Thoracic aorta (tissue), 2 donors: ENCODE measurements around the gene TMEFF1. TPM values are rescaled to one million over a fixed set of nuclear protein-coding genes. Genes with fewer than 3 reads are reported as not detected.
"Not testable (repeated sequence)": the region's sequence is repeated elsewhere in the genome, so short reads cannot be mapped to it uniquely, and the experiment has no call there.

Source experiments
- ATAC-seq: fragments of 150-250 bp; one replicate; pipeline ENCODE4 v1.8.0; 2017; ENCODE audit warnings: low read depth; ENCODE audit not compliant: insufficient number of reproducible peaks, low FRiP score
- DNase-seq: peaks from one replicate; pipeline ENCODE4 v3.0.0-alpha.2; 2020; ENCODE audit warnings: low spot score
- H3K27ac ChIP-seq, 2 donors: fragments of 200-600 bp; sonication (generic); 1 replicate in 1 of 2; 2 replicates in 1 of 2; pipeline ENCODE4 v1.5.1; 2016; ENCODE audit warnings: mild to moderate bottlenecking in 2 of 2, moderate library complexity in 2 of 2
- H3K27me3 ChIP-seq: fragments of 200-600 bp; sonication (generic); replicated peaks from 2 replicates; pipeline ENCODE4 v1.6.0; 2016; ENCODE audit warnings: mild to moderate bottlenecking; ENCODE audit not compliant: insufficient read depth
- H3K36me3 ChIP-seq: fragments of 200-600 bp; sonication (generic); one replicate; pipeline ENCODE4 v1.5.1; 2016
- H3K4me1 ChIP-seq, 2 donors: fragments of 200-600 bp; sonication (generic); 1 replicate in 1 of 2; 2 replicates in 1 of 2; pipeline versions ENCODE4 v1.5.1 to v1.6.0; 2016; ENCODE audit warnings: low read depth in 2 of 2, mild to moderate bottlenecking in 1 of 2; ENCODE audit not compliant: control insufficient read depth in 1 of 2
- H3K4me3 ChIP-seq: fragments of 200-600 bp; sonication (generic); 2 replicates; pipeline ENCODE4 v1.5.1; 2016; ENCODE audit warnings: mild to moderate bottlenecking
- H3K9me3 ChIP-seq: fragments of 200-600 bp; sonication (generic); 2 replicates; pipeline ENCODE4 v1.5.1; 2016
- CTCF ChIP-seq: fragments of 200-600 bp; sonication (generic); IDR thresholded peaks from one replicate; pipeline ENCODE4 v1.5.1; 2019; ENCODE audit warnings: antibody characterized with exemption
- total RNA-seq, 2 donors: library from RNA; depleted of rRNA; stranded (reverse); fragments of >200 nt; gene quantifications; one replicate each; pipeline versions ENCODE4 v1.1.0 to v1.2.3, GENCODE V29; 2016

TMEFF1 gene
- total RNA-seq, 2 donors from 2014 or later: not detected

- TF ChIP-seq CTCF: peak; percentile 94
- H3K27ac ChIP-seq: no peak overlapping the region
- no peaks in the 10 kb centered on the region for H3K9me3 ChIP-seq
- ATAC-seq (no peak), DNase-seq (peak; percentile 69)
- no peaks in the 10 kb centered on the region for H3K27me3 ChIP-seq
- peaks cover 7 to 13% of the 10 kb centered on the region in 2 donors for H3K4me1 ChIP-seq
- no peak overlapping the region for H3K4me3 ChIP-seq
- no peaks in the 10 kb centered on the region for H3K36me3 ChIP-seq
Measured at GRCh38 chr9:100437860-100438805, 34.8 kb upstream of the TMEFF1 start.

- TF ChIP-seq CTCF: no peak
- DNase-seq (no peak), ATAC-seq (peak; percentile 39)
- H3K4me3 ChIP-seq: no peak overlapping the region
- H3K4me1 ChIP-seq: peaks cover 7 to 13% of the 10 kb centered on the region in 2 donors
- H3K9me3 ChIP-seq: no peaks in the 10 kb centered on the region
- H3K36me3 ChIP-seq: peaks cover 5% of the 10 kb centered on the region
- H3K27me3 ChIP-seq: no peaks in the 10 kb centered on the region
- no peak overlapping the region for H3K27ac ChIP-seq
Measured at GRCh38 chr9:100440071-100440470, 32.9 kb upstream of the TMEFF1 start.

- H3K27me3 ChIP-seq, DNase-seq, H3K4me3 ChIP-seq, ATAC-seq, H3K27ac ChIP-seq, H3K9me3 ChIP-seq, H3K36me3 ChIP-seq: not testable (repeated sequence)
- peaks cover 7 to 13% of the 10 kb centered on the region in 2 donors for H3K4me1 ChIP-seq
Measured at GRCh38 chr9:100440487-100440886, 32.5 kb upstream of the TMEFF1 start.

GRCh38 chr9:100441911-100442361 is 31.0 kb upstream of the TMEFF1 start:
- H3K27me3 ChIP-seq: no peaks in the 10 kb centered on the region
- no peaks in the 10 kb centered on the region for H3K9me3 ChIP-seq
- no peak overlapping the region for H3K27ac ChIP-seq
- H3K4me1 ChIP-seq: peaks cover 7 to 13% of the 10 kb centered on the region in 2 donors
- H3K36me3 ChIP-seq: peaks cover 5% of the 10 kb centered on the region
- peak overlapping the region; percentile 47 for H3K4me3 ChIP-seq
- DNase-seq (no peak), ATAC-seq (no peak)
- no peak for TF ChIP-seq CTCF

GRCh38 chr9:100443781-100444768 is 28.9 kb upstream of the TMEFF1 start:
- Histone ChIP-seq H3K9me3 (no peaks in the 10 kb centered on the region), H3K4me1 (peaks cover 7 to 13% of the 10 kb centered on the region in 2 donors), H3K36me3 (peaks cover 12% of the 10 kb centered on the region), H3K4me3 (no peak overlapping the region), H3K27me3 (no peaks in the 10 kb centered on the region), H3K27ac (no peak overlapping the region)
- TF ChIP-seq CTCF: no peak
- no peak for DNase-seq
- no peak for ATAC-seq
